ENCODE data around the gene CEACAM18.

CEACAM18 gene

GRCh38 chr19:51539821-51540366, 61.6 kb downstream of the CEACAM18 start:
- DNase-seq: no peak

All from GOT3 (cell line).